Tibial nerve (tissue), 4 donors: ENCODE results near the gene TTC23.

Source experiments
- EP300 ChIP-seq, 2 donors: sonication (generic); formaldehyde crosslinking; IDR thresholded peaks; one replicate each; pipeline ENCODE4 v1.6.1; 2017; ENCODE audit warnings: antibody characterized with exemption in 2 of 2, mild to moderate bottlenecking in 1 of 2
- POLR2A ChIP-seq, 2 donors: fragments of 450-650 bp; IDR thresholded peaks; one replicate each; pipeline ENCODE4 v1.6.1; 2017; ENCODE audit warnings: antibody characterized with exemption in 2 of 2, mild to moderate bottlenecking in 2 of 2, moderate library complexity in 2 of 2
- TF ChIP-seq, protein P1 (sequence below), 5 experiments: fragments of 200-600 bp in 3 of 5; fragments of 450-650 bp in 2 of 5; sonication (generic) in 3 of 5; IDR thresholded peaks; one replicate each; pipeline ENCODE4 v1.5.1; 2016 to 2019; ENCODE audit warnings: antibody characterized with exemption in 5 of 5, mild to moderate bottlenecking in 3 of 5, moderate library complexity in 2 of 5

DNA sequence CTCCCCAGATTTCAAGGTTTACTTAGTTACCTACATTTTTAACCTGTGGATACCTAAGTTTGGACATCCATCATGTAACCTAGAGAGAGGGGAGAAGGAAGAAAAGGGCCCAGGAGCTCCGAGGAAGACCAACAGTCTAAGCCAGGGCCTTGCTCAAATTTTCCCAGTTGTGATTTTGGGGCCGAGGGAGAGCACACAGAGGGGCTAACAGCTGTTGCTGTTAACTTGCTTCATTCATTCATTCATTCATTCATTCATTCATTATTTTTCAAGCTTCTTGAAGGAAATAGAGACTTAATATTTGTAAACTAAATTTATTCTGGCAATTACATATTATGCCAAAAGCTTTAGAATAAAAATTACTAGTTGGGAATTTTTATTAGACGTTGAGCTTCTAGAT, 121.6 kb downstream of the TTC23 start:
- TF ChIP-seq, protein P1, sequence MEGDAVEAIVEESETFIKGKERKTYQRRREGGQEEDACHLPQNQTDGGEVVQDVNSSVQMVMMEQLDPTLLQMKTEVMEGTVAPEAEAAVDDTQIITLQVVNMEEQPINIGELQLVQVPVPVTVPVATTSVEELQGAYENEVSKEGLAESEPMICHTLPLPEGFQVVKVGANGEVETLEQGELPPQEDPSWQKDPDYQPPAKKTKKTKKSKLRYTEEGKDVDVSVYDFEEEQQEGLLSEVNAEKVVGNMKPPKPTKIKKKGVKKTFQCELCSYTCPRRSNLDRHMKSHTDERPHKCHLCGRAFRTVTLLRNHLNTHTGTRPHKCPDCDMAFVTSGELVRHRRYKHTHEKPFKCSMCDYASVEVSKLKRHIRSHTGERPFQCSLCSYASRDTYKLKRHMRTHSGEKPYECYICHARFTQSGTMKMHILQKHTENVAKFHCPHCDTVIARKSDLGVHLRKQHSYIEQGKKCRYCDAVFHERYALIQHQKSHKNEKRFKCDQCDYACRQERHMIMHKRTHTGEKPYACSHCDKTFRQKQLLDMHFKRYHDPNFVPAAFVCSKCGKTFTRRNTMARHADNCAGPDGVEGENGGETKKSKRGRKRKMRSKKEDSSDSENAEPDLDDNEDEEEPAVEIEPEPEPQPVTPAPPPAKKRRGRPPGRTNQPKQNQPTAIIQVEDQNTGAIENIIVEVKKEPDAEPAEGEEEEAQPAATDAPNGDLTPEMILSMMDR (IDR thresholded peaks at IDR 0.05) = no peak
- TF ChIP-seq POLR2A (IDR thresholded peaks at IDR 0.05) (no peak), EP300 (IDR thresholded peaks at IDR 0.05) (no peak)
